DMS 273 (cell line): ENCODE measurements around the gene APC2.
"Not testable (repeated sequence)": the region's sequence is repeated elsewhere in the genome, so short reads cannot be mapped to it uniquely, and the experiment has no call there.

Experiments
- DNase-seq: peaks from one replicate; lab custom pipeline; 2025; ENCODE audit not compliant: unreplicated experiment; lab: John Stamatoyannopoulos, UW

APC2 gene

DNA sequence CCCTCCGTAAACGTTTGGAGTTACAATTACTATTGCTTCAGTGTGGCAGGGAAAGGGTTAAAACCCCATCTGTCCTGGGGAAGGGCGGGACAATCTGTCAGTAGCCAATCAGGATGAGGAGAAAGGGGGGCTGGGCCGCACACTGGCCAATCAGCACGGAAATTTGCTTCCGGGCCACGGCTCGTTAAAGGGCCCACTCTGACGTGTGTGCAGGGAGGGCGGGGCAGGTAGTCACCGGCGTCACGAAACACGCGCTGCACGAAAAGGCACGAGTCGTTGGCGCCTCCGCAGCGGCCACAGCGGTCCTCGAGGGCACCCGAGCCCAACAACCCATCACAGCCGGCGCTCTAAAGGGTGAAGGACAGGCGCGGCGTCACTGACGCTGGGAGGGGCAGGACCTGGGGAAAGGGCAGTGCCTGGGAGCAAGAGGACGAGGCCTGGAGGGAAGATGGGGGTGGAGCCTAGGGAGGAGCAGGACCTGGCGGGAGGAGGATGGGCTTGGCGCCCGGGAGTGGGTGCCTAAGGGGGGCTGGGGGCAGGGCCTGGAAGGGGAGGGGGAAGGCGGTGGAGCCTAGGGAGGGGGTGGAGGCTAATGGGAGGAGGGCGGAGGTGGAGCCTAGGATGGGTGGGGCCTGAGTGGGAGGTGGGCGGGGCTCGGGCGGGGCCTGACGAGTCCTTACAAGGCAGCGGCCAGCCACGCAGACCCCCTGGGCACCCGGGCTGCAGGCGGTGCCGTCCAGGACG, 58.0 kb downstream of the APC2 start:
- peak; percentile 97 for DNase-seq

GRCh38 chr19:1508507-1508856, 58.6 kb downstream of the APC2 start:
- no peak for DNase-seq

- DNase-seq, result no peak
Observed at GRCh38 chr19:1509602-1510441, 59.9 kb downstream of the APC2 start.

DNA sequence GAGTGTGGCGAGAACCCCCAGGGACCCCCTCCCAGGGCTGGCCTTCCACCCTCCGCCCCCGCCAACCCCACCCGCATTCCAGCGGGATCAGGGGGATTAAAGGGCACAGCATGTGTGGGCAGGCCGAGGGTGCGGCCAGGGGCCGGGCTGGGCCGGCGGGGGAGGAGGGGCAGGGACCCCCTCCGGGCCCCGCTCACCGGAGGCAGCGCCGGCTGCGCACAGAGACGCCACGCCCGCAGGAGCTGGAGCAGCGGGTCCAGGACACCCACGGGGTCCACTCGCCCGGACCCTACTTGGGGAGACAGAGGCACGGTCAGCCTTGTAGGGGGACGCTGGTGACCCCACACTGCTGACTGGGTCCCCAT, 60.5 kb downstream of the APC2 start:
- no peak for DNase-seq

DNA sequence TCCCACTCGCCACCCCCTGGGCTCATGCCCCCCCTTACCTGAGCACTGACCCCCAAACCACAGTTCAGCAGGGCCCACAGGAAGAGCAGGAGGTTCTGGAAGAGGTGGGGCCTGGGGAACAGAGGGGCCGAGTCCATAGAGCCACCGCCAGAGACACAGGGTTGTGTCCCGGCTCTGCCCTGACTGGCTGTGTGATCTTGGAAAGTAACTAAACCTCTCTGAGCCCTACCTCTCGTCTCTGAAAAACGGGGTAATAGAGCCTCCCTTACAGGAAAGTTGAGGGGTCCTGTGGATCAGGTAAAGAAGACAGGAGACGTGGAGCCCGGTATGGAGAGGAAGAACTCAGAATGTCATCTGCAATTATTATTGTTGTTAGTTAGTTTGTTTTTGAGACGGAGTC, 60.9 kb downstream of the APC2 start:
- no peak for DNase-seq

DNA sequence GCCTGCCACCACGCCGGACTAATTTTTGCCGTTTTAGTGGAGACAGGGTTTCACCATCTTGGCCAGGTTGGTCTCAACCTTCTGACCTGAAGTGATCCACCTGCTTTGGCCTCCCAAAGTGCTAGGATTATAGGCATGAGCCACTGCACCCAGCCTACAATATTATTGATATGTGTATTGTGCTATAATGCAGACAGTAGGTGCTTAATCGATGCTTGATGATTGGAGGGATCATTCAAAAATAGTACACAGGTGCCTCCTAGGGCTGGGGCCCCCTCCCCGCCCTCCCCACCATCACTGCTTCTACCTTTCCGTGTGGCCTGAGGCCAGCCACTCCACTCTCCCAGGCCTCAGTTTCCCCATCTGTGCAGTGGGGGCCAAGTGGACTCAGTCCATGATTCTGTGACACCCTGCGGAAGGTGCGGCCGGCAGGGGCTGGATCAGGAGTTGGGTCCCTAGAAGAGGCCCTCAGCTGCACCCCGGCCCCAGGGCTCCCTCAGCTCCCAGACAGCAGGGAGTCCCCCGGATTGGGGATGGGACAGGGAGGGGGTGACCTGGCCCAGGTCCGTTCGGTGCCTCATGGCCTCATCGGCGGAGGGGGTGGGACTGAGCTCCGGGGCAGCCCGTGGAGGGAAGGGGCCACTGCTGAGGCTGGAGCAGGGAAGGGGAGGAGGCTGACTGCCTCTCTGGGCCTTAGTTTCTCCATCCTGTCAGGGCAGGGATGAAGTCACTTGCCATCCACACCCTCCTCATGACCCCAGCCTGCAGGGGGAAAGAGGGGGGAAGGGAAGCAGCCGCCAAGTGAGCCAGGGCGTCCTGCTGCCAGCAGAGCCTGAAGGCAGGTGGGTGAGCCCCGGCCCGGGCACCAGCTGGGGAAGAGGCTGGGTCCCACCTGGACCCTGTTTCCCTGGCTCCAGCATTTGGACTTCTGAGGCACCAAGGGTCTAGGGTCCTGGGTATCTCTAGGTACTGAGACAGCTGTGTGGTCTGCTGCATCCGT, 61.7 kb downstream of the APC2 start:
- DNase-seq, result no peak

GRCh38 chr19:1512671-1513498, 63.0 kb downstream of the APC2 start, which contains the start of gene ADAMTSL5:
TSS of gene ADAMTSL5 (minus strand) at chr19:1513019. CDS start at chr19:1510943, 2,076 bp downstream.
- peak; percentile 84 for DNase-seq

DNA sequence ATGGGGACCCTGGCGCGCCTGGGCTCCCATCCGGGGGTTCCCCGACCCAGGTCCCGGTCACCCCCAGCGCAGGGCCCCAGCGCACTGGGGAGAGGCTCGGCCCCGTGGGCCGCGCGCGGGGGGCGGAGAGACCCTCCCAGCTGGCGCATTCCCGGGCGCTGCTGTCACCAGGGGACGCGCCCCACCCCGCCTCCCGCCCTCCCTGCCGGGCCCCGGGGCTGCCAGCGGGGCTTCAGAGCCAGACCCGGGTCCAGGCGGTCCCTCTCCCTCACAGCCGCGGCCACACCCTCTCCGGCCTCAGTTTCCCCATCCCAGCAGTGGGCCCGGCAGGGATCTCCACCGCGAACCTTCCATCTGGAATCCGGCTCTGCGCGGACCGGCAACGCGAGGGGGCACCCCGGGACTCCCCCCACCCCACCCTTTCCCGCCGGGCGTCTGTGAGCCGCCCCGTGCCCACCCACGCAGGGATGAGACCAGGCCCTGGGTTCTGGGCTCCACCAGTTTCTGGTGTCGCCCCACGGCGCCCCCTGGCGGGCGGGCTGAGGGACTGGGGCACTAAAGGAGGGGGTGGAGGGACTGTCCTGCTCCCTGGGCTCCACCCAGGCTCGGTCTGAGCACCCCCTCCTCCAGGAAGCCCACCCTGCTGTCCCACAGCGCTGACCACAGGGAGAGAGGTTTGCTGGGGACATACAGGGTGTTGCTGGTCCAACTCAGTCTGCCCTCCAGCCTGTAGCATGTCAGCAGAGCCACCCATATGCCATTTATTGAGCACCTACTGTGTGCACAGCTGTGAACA, 63.8 kb downstream of the APC2 start:
- peak; percentile 72 for DNase-seq

DNA sequence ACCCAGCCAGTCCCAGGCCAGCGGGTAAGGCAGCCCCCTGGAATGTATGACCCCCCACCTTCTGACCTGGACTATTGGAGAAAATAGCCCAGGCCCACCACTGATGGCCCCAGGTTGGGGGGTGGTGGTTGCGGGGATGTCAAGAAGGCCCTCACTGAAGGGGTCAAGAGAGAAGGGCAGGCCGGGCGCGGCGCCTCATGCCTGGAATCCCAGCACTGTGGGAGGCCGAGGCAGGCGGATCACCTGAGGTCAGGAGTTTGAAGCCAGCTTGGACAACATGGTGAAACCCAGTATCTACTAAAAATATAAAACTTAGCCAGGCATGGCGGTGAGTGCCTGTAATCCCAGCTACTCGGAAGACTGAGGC, 64.4 kb downstream of the APC2 start:
- no peak for DNase-seq

DNA sequence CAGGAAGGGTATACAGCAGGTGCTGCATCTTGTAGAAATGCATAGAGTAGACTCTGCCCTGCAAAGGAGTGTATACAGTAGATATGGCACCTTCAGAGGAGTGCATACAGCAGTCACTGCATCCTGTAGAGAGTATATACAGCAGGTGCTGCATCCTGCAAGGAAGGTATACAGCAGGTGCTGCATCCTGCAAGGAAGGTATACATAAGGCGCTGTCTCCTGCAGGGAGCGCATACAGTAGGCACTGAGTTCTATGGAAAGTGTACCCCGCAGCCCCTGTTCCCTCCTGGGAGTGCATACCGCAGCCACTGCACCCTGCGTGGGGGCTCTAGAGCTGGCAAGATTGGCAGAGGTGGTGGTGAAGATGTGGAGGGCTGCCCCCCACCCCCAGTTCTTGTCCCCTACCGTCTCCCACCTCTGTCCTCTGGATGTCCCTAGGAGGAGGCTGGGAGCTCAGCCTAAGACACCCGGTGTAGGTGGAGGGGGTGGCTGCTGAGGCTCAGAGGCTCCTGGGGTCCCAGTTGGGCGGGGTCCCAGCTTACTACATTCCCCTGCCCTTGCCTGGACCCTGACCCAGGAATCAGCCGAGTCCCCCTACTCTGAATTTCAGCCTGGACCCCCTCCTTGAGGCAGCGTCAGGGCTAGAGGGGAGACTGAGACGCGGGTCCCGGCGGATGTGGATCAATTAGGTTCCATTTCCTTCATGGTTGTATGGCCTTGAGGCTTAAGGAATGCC, 65.2 kb downstream of the APC2 start:
- DNase-seq, result no peak

- peak; percentile 59 for DNase-seq
Observed at GRCh38 chr19:1516395-1516753, 66.5 kb downstream of the APC2 start.

- no peak for DNase-seq
Observed at GRCh38 chr19:1518471-1518870, 68.5 kb downstream of the APC2 start.

DNA sequence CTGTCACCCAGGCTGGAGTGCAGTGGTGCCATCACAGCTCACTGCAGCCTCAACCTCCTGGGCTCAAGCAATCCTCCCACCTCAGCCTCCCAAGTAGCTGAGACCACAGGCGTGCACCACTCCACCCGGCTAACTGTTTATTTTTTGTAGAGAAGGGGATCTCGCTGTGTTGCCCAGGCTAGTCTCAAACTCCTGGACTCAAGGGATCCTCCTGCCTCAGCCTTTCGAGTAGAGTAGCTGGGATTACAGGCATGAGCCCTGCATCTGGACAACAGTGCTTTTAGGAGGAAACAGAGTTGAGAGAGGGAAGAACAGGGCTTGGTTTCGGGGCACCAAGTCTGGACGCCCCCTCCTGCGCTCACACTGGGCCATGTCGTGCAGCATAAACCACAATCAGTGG, 69.9 kb downstream of the APC2 start:
- DNase-seq, result not testable (repeated sequence)

DNA sequence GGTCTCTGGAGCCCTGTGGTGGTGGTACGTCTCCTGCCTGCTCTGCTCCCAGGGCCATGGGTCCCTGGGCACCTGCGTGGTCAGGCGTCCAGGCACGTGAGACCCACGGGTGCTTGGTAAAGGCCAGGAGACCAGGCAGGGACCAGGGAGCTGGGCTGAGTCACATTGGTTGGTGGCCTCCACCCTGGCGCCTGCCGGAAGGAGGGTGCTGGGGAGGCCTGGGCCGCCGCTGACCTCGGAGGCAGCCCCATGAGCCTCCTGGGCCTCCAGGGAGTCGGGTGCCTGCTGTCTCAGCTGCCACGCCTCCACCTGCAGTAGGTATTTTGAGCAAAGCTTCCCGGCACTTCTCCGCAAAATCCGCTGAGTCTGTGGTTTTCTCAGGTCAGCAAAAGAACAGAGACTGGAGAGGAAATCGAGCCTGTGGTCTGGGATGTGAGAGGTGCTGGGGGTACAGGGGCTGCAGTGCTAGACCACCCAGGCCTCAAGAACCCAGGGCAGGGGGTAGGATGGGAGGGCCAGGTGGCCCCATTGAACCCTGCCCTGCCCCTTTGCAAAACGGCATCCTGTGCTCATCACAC, 70.4 kb downstream of the APC2 start:
- no peak for DNase-seq

DNA sequence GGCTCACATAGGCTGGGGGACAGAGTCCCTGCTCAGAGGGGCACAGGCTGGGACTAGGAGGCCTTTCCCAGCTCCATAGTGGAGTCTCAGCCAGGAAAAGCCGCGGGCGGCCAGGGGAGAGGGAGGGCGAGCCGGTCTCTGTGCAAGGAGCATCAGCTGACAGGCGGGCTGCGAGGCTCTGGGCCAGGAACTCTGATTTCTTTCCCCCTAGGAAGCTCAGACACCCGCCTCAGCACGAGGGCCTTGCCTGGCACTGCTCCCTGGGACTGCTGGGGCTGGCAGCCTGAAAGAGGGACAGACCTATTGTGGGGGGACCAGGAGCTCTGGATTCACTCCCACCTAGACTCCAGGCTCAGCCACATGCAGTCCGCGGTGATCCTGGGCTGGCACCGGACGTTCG, 71.7 kb downstream of the APC2 start:
- DNase-seq, result peak; percentile 76

GRCh38 chr19:1522061-1522460, 72.1 kb downstream of the APC2 start:
- DNase-seq, result no peak

DNA sequence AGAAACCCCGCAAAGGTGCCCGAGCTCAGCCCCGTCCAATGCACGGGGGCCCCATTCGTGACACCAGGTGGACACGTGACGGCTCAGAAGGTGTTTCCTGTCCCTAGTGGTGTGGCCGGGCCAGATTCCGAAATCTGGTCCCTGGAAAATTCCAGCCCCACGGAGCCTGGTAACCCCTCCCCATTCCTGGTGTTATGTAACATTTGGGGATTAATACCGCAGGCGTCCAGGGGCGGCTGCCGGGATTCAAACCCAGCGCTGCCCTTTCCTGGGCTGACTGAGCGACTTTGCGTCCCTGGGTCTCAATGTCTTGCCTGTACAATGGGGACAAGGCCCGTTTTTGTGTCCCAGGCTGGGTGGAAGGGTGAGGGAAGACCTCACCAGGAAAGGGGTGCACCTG, 72.9 kb downstream of the APC2 start:
- DNase-seq, result no peak
